ENCODE data around the gene APH1B.
A peak's percentile ranks its signal among the peaks of the same experiment; 100 is the strongest.

The APH1B gene

DNA sequence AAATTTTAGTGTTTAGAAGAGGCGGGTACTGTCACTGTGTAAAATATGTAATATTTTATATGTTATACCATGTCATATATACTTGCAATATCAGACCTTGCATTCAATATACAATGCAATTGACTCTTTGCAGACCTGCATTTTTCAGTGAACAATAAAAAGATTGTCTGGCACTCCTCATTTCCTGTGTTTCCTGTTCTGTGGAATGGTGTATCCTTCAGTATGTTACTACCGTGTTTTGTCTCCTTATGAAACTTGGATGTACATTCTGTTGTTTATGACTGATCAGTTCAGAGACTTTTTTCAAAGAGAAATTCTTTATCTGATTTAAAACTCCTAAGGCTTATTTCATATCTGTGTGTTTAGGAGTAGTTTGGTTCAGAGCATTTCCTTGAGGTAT lies 31.5 kb downstream of the APH1B start:
- ChIA-PET CTCF (no interaction called here), POLR2A (no interaction called here)
- Histone ChIP-seq H3K27ac (ENCODE audit: extremely low read depth, low read depth, low read length) (no peak overlapping the region), H3K4me1 (ENCODE audit: control insufficient read depth, insufficient read depth, low read length) (no peaks in the 10 kb centered on the region), H3K4me3 (ENCODE audit: low read depth, low read length) (no peak overlapping the region), H3K9me3 (ENCODE audit: control insufficient read depth, insufficient read depth, low read depth, low read length) (no peaks in the 10 kb centered on the region), H3K36me3 (ENCODE audit: control insufficient read depth in 2 of 2, insufficient read depth in 1 of 2, low read length in 2 of 2) (peaks cover 0 to 13% of the 10 kb centered on the region in 2 experiments; a peak in 1 of 3 replicates)
- TF ChIP-seq ZFP69B (tag by site-specific recombination; IDR thresholded peaks at IDR 0.05) (no peak), ZBTB48 (tag by site-specific recombination; IDR thresholded peaks at IDR 0.05) (no peak), ZNF335 (tag by site-specific recombination; conservative IDR thresholded peaks at IDR 0.05) (no peak), ZNF514 (tag by site-specific recombination; IDR thresholded peaks at IDR 0.05) (no peak)

DNA sequence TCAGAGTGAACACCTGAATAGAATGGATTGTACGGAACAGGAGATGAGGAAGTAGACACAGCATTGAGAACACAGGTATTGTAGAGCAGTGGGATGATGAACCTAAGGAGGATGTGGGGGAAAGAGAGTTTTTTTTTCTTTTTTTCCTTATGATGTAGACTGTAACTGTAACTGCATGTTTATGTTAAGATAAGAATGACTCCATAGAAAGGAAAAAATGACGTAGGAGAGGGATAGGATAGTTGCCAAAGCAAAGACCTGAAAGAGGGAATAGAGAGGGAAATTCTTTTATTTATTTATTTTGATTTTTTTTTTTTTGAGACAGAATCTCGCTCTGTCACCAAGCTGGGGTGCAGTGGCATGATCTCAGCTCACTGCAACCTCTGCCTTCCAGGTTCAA lies 33.2 kb downstream of the APH1B start:
- H3K27ac ChIP-seq (ENCODE audit: extremely low read depth, low read depth, low read length) = no peak overlapping the region
- H3K4me1 ChIP-seq (ENCODE audit: control insufficient read depth, insufficient read depth, low read length) = no peaks in the 10 kb centered on the region
- H3K36me3 ChIP-seq (ENCODE audit: control insufficient read depth in 2 of 2, insufficient read depth in 1 of 2, low read length in 2 of 2) = peaks cover 0 to 9% of the 10 kb centered on the region in 2 experiments; a peak in 1 of 3 replicates
- POLR2A ChIA-PET = no interaction called here
- H3K9me3 ChIP-seq (ENCODE audit: control insufficient read depth, insufficient read depth, low read depth, low read length) = no peaks in the 10 kb centered on the region
- CTCF ChIA-PET = no interaction called here
- no peak overlapping the region for H3K4me3 ChIP-seq (ENCODE audit: low read depth, low read length)
- TF ChIP-seq ZNF623 (tag by site-specific recombination; IDR thresholded peaks at IDR 0.05) = no peak
- no peak for TF ChIP-seq YY1 (tag by site-specific recombination; IDR thresholded peaks at IDR 0.05)
- no peak for TF ChIP-seq KLF8 (tag by site-specific recombination; IDR thresholded peaks at IDR 0.05)
- no peak for TF ChIP-seq ZNF776 (tag by site-specific recombination; IDR thresholded peaks at IDR 0.05; ENCODE audit: borderline replicate concordance)
- TF ChIP-seq, protein P1, sequence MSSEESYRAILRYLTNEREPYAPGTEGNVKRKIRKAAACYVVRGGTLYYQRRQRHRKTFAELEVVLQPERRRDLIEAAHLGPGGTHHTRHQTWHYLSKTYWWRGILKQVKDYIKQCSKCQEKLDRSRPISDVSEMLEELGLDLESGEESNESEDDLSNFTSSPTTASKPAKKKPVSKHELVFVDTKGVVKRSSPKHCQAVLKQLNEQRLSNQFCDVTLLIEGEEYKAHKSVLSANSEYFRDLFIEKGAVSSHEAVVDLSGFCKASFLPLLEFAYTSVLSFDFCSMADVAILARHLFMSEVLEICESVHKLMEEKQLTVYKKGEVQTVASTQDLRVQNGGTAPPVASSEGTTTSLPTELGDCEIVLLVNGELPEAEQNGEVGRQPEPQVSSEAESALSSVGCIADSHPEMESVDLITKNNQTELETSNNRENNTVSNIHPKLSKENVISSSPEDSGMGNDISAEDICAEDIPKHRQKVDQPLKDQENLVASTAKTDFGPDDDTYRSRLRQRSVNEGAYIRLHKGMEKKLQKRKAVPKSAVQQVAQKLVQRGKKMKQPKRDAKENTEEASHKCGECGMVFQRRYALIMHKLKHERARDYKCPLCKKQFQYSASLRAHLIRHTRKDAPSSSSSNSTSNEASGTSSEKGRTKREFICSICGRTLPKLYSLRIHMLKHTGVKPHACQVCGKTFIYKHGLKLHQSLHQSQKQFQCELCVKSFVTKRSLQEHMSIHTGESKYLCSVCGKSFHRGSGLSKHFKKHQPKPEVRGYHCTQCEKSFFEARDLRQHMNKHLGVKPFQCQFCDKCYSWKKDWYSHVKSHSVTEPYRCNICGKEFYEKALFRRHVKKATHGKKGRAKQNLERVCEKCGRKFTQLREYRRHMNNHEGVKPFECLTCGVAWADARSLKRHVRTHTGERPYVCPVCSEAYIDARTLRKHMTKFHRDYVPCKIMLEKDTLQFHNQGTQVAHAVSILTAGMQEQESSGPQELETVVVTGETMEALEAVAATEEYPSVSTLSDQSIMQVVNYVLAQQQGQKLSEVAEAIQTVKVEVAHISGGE (tag by site-specific recombination; conservative IDR thresholded peaks at IDR 0.05; ENCODE audit: low read depth) = no peak
- TF ChIP-seq ZNF629 (tag by site-specific recombination; IDR thresholded peaks at IDR 0.05) = 0 out of 2 replicates have a peak, but pooled peaks have one; percentile 43
- TF ChIP-seq, protein P2, sequence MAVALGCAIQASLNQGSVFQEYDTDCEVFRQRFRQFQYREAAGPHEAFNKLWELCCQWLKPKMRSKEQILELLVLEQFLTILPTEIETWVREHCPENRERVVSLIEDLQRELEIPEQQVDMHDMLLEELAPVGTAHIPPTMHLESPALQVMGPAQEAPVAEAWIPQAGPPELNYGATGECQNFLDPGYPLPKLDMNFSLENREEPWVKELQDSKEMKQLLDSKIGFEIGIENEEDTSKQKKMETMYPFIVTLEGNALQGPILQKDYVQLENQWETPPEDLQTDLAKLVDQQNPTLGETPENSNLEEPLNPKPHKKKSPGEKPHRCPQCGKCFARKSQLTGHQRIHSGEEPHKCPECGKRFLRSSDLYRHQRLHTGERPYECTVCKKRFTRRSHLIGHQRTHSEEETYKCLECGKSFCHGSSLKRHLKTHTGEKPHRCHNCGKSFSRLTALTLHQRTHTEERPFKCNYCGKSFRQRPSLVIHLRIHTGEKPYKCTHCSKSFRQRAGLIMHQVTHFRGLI (tag by site-specific recombination; IDR thresholded peaks at IDR 0.05) = no peak
- TF ChIP-seq ZNF175 (tag by site-specific recombination; IDR thresholded peaks at IDR 0.05) = no peak

DNA sequence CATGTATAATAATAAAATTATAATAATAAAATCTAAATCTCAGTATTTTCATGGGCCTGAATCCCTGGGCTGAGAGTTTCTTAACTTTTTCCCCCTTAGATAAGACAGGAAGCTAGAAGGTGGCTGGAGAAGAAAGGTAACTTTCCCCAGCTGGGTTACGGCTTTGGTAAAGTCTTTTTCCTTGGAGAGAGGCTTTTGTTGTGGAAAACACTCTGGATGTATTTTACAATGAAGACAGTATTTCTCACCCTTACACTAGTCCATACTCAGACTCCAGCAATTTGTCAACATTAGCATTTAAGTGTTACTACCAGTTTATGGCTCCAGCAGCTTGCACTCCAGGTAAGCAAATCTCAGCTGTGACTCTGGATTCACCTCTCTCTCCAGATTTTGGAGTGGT lies 34.9 kb downstream of the APH1B start:
- no peaks in the 10 kb centered on the region for H3K9me3 ChIP-seq (ENCODE audit: control insufficient read depth, insufficient read depth, low read depth, low read length)
- TF ChIP-seq, protein P3, sequence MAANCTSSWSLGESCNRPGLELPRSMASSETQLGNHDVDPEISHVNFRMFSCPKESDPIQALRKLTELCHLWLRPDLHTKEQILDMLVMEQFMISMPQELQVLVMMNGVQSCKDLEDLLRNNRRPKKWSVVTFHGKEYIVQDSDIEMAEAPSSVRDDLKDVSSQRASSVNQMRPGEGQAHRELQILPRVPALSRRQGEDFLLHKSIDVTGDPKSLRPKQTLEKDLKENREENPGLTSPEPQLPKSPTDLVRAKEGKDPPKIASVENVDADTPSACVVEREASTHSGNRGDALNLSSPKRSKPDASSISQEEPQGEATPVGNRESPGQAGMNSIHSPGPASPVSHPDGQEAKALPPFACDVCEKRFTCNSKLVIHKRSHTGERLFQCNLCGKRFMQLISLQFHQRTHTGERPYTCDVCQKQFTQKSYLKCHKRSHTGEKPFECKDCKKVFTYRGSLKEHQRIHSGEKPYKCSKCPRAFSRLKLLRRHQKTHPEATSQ (tag by site-specific recombination; IDR thresholded peaks at IDR 0.05) = no peak
- no peak for TF ChIP-seq TCF7L2 (IDR thresholded peaks at IDR 0.05; ENCODE audit: borderline replicate concordance, low read depth, low read length)
- no peak for TF ChIP-seq ZNF558 (tag by site-specific recombination; IDR thresholded peaks at IDR 0.05)
- no peak for TF ChIP-seq FEZF1 (tag by site-specific recombination; IDR thresholded peaks at IDR 0.05)
- TF ChIP-seq ZNF404 (tag by site-specific recombination; IDR thresholded peaks at IDR 0.05) = no peak
- TF ChIP-seq MZF1 (tag by site-specific recombination; IDR thresholded peaks at IDR 0.05; ENCODE audit: borderline replicate concordance) = no peak
- TF ChIP-seq IKZF3 (tag by site-specific recombination; IDR thresholded peaks at IDR 0.05) = no peak
- H3K4me1 ChIP-seq (ENCODE audit: control insufficient read depth, insufficient read depth, low read length) = no peaks in the 10 kb centered on the region
- no peak overlapping the region for H3K4me3 ChIP-seq (ENCODE audit: low read depth, low read length)
- ChIA-PET POLR2A (no interaction called here), CTCF (no interaction called here)
- H3K27ac ChIP-seq (ENCODE audit: extremely low read depth, low read depth, low read length) = no peak overlapping the region
- no peaks in the 10 kb centered on the region for H3K36me3 ChIP-seq (ENCODE audit: control insufficient read depth in 2 of 2, insufficient read depth in 1 of 2, low read length in 2 of 2)
